Measurements from ENCODE around the gene HID1. TPM values are rescaled to one million over a fixed set of nuclear protein-coding genes. Genes with fewer than 3 reads are reported as not detected.

Gene HID1
- total RNA-seq, 1 experiment from 2014 or later, result not detected

DNA sequence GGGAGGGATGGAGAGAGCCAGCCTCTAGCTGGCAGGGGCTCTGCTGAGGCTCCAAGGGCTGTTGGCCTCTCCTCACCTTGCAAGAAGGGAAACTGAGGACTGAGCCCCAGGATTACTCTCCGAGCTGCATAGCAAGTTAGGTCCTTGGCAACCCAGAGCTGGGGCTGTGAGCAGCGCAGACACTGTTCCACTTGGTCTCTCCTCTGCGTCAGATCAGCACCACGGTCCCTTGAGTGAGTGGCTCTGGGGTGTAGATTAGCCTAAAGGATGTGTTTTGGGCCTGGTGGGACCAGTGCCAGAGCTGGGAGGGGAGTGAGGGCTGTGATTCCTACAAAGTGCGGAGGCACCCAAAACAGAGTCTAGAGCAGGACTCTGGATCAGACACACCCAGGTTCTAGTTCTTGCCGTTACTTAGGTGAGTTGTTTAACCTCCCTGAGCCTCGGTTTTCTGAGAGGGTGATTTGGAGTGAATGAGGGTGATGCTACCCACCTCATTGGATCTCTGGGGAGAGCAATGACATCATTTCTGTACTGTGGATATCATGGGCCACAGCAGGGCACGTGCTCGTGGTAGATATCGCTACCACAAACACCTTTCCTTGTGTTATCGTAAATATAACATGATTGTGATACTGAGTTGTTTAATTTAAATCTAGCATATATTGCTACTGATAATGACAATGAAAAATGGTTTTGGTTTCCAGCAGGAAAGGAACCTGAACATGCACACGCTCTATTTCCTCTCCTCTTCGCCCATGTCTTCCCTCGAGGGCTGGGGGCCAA lies 71.0 kb downstream of the HID1 start:
- no peak overlapping the region for H3K27ac ChIP-seq (ENCODE audit: low read length)
- H3K9ac ChIP-seq (ENCODE audit: low read length), result no peak overlapping the region
- no peaks in the 10 kb centered on the region for H3K27me3 ChIP-seq (ENCODE audit: low read length)
- H3K36me3 ChIP-seq (ENCODE audit: insufficient read depth, low read length), result no peaks in the 10 kb centered on the region
- no peaks in the 10 kb centered on the region for H3K9me2 ChIP-seq (replicated peaks; ENCODE audit: insufficient read depth, low read length)
- no peak overlapping the region for H3K4me3 ChIP-seq (ENCODE audit: low read length)
- H4K20me1 ChIP-seq (ENCODE audit: insufficient read depth, low read depth, low read length), result no peaks in the 10 kb centered on the region
- H3K79me2 ChIP-seq (ENCODE audit: low read length), result no peaks in the 10 kb centered on the region
- H2AFZ ChIP-seq (ENCODE audit: low read length), result no peak overlapping the region
- no peaks in the 10 kb centered on the region for H3K4me1 ChIP-seq (ENCODE audit: low read length)
- H3K9me3 ChIP-seq (ENCODE audit: low read length), result no peaks in the 10 kb centered on the region
- H3K4me2 ChIP-seq (ENCODE audit: low read depth, low read length, poor library complexity, severe bottlenecking), result no peak overlapping the region
- DNase-seq, result no peak

Other genes starting within 250 kb of the HID1 start
- gene RAB37, start 235.5 kb downstream of the HID1 start, total RNA-seq (2014; rRNA removed; shearing (Covaris generic); ENCODE audit: low replicate concordance), result 0.07 TPM in 1 of 2 replicates, not detected in the other
- gene NHERF1, start 224.1 kb downstream of the HID1 start, total RNA-seq (2014; rRNA removed; shearing (Covaris generic); ENCODE audit: low replicate concordance), result 24.4 and 38.3 TPM in 2 replicates
- 25.3 and 66.8 TPM in 2 replicates for gene NAT9, start 196.4 kb downstream of the HID1 start, total RNA-seq (2014; rRNA removed; shearing (Covaris generic); ENCODE audit: low replicate concordance)
- not detected in 2 replicates for gene GRIN2C, start 112.9 kb downstream of the HID1 start, total RNA-seq (2014; rRNA removed; shearing (Covaris generic); ENCODE audit: low replicate concordance)
- 3.2 and 8.4 TPM in 2 replicates for gene FDXR, start 99.8 kb downstream of the HID1 start, total RNA-seq (2014; rRNA removed; shearing (Covaris generic); ENCODE audit: low replicate concordance)
- gene FADS6, start 79.1 kb downstream of the HID1 start, total RNA-seq (2014; rRNA removed; shearing (Covaris generic); ENCODE audit: low replicate concordance), result not detected in 2 replicates
- not detected in 2 replicates for gene USH1G, start 49.5 kb downstream of the HID1 start, total RNA-seq (2014; rRNA removed; shearing (Covaris generic); ENCODE audit: low replicate concordance)
- gene OTOP2, start 48.5 kb downstream of the HID1 start, total RNA-seq (2014; rRNA removed; shearing (Covaris generic); ENCODE audit: low replicate concordance), result not detected in 2 replicates
- not detected in 2 replicates for gene OTOP3, start 36.9 kb downstream of the HID1 start, total RNA-seq (2014; rRNA removed; shearing (Covaris generic); ENCODE audit: low replicate concordance)
- not detected in 2 replicates for gene CDR2L, start 14.9 kb upstream of the HID1 start, total RNA-seq (2014; rRNA removed; shearing (Covaris generic); ENCODE audit: low replicate concordance)
- gene MRPL58, start 39.9 kb upstream of the HID1 start, total RNA-seq (2014; rRNA removed; shearing (Covaris generic); ENCODE audit: low replicate concordance), result 33.8 and 34.6 TPM in 2 replicates
- gene ATP5PD, start 74.2 kb upstream of the HID1 start, total RNA-seq (2014; rRNA removed; shearing (Covaris generic); ENCODE audit: low replicate concordance), result 186 and 187 TPM in 2 replicates
- 21.0 and 24.7 TPM in 2 replicates for gene KCTD2, start 74.5 kb upstream of the HID1 start, total RNA-seq (2014; rRNA removed; shearing (Covaris generic); ENCODE audit: low replicate concordance)
- not detected in 2 replicates for gene SLC16A5, start 115.2 kb upstream of the HID1 start, total RNA-seq (2014; rRNA removed; shearing (Covaris generic); ENCODE audit: low replicate concordance)
- gene ARMC7, start 137.2 kb upstream of the HID1 start, total RNA-seq (2014; rRNA removed; shearing (Covaris generic); ENCODE audit: low replicate concordance), result 6.1 and 12.8 TPM in 2 replicates
- 43.6 and 174 TPM in 2 replicates for gene NT5C, start 159.0 kb upstream of the HID1 start, total RNA-seq (2014; rRNA removed; shearing (Covaris generic); ENCODE audit: low replicate concordance)
- gene JPT1, start 181.8 kb upstream of the HID1 start, total RNA-seq (2014; rRNA removed; shearing (Covaris generic); ENCODE audit: low replicate concordance), result 98.2 and 159 TPM in 2 replicates
- 136 and 177 TPM in 2 replicates for gene SUMO2, start 210.2 kb upstream of the HID1 start, total RNA-seq (2014; rRNA removed; shearing (Covaris generic); ENCODE audit: low replicate concordance)
- 40.6 and 47.8 TPM in 2 replicates for gene NUP85, start 232.9 kb upstream of the HID1 start, total RNA-seq (2014; rRNA removed; shearing (Covaris generic); ENCODE audit: low replicate concordance)